Stimulated activated CD4-positive, alpha-beta T cell treated with anti-CD3 and anti-CD28 coated beads, Interleukin-2, amount 100 ng/mL, for 48 hours (primary cell): Measurements from ENCODE around the gene KDM6B.

ENCODE experiments used
- DNase-seq, 2 donors: peaks; one replicate each; pipeline ENCODE4 v3.0.0-alpha.2; 2020

The KDM6B gene

DNA sequence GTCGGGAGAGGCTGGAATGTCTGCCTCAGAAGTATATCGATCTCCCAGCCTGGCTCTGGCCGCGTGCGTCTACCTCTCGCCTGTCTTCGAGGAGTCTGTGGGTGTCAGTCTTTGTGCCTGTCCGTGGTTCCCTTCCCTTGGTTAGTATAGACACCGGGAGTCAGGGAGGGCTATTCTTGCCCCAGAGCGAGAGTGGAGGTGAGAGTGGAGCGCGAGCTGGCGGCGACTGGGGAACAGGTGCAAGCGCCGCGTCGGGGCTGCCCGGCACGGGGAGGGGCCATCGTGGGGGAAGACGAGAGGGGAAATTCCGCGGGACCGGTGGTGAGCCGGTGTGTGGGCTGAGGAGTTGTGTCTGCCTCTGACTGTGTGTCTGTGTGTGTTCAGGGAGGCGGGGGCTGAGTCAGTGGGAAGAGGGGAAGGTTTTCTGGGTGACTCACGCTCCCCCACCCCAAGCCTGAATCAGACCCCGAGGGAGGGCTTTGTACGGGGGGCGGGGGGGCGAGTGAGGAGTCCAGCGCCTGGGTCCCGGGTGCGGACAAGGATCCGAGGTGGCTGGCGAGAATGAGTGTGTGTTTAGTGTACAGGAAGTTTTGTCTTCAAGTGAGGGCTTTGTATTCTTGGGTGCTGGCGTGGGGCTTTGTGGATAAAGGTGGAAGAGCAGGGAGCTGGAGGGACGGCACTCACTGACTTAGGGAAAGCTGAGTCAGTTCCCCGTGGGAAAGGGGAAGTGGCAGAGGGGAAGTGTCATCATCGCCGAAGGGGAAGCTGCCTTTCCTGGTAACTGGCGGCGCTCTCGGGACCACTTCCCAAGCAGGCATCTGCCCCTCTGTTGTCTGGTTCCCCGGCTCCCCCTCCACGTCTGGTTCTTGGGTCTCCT is 8.6 kb downstream of the KDM6B start:
- peak; percentile 87 to 91 for DNase-seq

DNA sequence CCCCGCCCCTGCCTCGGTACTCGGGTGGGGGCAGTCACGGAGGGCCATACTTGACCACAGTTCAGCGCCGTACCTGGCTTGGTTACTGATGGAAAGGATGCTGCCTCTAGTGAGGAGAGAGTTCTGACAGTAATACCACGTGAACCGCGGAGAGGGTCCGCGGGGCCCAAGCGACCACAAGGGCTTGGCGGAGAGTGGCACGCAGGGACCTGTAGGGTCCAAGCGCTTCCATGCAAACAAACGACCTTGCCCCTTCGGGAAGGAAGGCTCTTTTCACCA is 9.2 kb downstream of the KDM6B start:
- DNase-seq: no peak

DNA sequence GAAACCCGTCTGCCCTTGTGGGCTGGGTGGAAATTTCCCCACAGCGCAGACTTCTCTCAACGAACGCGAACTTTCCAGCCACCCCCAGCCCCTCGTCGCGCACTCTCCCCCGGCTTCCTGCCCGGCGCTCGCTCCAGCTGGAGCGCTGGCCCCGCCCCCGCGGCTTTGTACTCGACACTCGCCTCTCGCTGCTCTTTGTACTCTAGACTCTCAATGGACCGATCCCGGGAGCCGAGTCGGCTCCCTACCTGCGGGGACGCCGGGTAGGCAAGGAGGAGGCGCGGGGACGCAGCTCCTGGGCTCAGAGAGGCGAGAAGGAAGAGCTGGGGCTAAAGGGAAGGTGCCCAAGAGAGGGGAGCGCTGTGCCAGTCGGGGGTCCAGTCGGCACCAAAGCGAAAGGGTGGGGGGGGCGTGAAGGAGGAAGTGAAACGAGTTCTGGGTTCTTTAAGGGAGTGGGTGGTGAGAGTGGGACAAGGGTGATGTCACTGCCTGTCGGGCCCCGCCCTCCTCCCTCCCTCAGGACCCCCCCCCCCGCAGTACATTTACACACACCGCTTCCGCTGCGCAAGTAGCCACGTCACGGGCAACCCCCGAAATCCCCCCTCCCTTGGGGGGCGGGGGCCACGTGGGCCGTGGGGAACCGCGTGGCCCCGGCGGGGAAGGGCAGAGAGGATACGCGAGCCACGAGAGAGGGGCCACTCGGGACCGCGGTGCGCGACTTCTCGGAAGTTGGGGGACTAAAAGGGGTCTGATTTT is 9.7 kb downstream of the KDM6B start:
- DNase-seq: peak; percentile 77 to 80

DNA sequence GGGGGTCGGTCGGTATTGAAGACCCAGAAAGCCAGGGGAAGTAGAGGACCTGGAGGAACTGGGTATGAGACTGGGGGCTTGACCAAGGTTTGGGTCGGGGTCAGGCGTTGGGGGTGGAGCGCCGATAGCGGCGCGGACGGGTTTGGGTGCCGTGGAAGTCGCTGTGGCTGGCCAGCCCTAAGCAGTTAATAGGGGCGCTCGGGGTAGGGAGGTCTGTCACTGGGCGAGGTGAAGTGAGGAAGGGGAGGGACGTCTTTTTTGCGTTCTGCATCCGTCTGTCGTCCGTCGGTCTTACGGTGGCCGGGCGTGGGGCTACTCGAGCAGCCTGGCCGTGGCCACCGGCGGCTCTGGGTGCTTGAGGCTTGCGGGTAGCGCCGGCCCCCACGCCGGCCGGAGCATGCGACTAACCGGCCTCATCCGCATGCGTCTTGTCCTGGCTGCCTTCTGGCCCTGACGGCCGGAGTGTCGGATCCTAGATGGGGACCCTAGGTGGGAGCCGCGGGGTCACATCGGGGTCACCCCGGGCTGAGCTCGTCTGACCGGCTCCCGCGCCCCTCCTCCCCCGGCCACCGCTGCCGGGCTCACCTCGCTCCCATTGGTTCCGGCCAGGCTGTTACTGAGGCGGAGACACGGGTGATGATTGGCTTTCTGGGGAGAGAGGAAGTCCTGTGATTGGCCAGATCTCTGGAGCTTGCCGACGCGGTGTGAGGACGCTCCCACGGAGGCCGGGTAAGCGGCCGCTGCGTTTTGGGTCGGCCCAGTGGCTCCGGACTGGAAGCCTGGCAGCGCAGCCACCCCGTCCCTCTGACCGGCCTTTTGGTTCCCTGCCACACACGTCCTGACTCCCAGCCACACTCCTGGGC is 10.5 kb downstream of the KDM6B start:
- peak; percentile 73 to 80 for DNase-seq

DNA sequence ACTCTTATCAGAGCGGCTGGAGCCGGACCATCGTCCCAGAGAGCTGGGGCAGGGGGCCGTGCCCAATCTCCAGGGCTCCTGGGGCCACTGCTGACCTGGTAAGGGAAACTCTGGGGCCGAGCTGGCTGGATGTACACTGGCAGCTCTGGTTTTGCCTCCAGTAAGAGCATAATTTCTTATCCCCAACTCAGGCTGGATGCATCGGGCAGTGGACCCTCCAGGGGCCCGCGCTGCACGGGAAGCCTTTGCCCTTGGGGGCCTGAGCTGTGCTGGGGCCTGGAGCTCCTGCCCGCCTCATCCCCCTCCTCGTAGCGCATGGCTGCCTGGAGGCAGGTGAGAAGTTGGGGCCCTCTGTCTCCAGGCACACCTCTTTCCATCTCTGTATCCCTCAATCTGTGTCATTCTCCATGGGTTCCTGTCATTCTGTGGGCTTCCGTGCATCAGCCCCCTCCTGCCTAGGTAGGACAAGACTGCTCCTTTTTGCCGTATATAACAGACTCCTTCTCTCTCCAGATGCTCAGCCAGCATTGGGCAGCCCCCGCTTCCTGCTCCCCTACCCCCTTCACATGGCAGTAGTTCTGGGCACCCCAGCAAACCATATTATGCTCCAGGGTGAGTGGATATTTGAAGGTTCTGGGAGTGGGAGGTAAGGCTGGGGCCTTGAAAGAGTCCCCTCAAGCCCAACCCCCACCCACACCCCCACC is 11.5 kb downstream of the KDM6B start:
- no peak for DNase-seq

DNA sequence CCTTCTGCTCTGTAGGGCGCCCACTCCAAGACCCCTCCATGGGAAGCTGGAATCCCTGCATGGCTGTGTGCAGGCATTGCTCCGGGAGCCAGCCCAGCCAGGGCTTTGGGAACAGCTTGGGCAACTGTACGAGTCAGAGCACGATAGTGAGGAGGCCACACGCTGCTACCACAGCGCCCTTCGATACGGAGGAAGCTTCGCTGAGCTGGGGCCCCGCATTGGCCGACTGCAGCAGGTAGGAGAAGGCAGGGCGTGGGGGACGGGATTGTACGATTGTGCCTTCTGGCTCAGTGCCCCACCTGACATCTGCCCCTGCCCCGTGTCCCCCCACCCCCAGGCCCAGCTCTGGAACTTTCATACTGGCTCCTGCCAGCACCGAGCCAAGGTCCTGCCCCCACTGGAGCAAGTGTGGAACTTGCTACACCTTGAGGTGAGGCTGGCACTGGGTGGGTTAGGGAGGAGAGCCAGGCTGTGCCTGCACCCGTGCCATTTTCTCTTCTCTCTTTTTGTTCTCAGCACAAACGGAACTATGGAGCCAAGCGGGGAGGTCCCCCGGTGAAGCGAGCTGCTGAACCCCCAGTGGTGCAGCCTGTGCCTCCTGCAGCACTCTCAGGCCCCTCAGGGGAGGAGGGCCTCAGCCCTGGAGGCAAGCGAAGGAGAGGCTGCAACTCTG is 12.2 kb downstream of the KDM6B start:
- no peak for DNase-seq

DNA sequence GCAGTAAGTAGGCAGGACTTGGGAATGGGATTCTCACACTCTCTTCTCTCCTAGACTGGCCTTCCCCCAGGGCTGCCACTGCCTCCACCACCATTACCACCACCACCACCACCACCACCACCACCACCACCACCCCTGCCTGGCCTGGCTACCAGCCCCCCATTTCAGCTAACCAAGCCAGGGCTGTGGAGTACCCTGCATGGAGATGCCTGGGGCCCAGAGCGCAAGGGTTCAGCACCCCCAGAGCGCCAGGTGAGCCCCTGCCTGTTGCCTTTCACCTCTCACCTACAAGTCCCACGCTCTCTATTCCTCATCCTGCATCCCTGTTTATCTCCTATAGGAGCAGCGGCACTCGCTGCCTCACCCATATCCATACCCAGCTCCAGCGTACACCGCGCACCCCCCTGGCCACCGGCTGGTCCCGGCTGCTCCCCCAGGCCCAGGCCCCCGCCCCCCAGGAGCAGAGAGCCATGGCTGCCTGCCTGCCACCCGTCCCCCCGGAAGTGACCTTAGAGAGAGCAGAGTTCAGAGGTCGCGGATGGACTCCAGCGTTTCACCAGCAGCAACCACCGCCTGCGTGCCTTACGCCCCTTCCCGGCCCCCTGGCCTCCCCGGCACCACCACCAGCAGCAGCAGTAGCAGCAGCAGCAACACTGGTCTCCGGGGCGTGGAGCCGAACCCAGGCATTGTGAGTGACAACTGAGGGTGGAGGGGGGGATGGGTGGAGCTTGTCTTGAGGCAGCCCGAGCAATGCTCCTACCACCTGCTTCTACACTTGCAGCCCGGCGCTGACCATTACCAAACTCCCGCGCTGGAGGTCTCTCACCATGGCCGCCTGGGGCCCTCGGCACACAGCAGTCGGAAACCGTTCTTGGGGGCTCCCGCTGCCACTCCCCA is 13.0 kb downstream of the KDM6B start:
- DNase-seq: no peak

DNA sequence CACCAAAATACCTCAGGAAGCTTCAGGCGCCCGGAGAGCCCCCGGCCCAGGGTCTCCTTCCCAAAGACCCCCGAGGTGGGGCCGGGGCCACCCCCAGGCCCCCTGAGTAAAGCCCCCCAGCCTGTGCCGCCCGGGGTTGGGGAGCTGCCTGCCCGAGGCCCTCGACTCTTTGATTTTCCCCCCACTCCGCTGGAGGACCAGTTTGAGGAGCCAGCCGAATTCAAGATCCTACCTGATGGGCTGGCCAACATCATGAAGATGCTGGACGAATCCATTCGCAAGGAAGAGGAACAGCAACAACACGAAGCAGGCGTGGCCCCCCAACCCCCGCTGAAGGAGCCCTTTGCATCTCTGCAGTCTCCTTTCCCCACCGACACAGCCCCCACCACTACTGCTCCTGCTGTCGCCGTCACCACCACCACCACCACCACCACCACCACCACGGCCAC is 14.1 kb downstream of the KDM6B start:
- no peak for DNase-seq

DNA sequence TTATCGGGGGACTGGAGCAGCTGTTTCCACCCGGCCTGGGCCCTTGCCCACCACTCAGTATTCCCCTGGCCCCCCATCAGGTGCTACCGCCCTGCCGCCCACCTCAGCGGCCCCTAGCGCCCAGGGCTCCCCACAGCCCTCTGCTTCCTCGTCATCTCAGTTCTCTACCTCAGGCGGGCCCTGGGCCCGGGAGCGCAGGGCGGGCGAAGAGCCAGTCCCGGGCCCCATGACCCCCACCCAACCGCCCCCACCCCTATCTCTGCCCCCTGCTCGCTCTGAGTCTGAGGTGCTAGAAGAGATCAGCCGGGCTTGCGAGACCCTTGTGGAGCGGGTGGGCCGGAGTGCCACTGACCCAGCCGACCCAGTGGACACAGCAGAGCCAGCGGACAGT is 14.7 kb downstream of the KDM6B start:
- DNase-seq: no peak

DNA sequence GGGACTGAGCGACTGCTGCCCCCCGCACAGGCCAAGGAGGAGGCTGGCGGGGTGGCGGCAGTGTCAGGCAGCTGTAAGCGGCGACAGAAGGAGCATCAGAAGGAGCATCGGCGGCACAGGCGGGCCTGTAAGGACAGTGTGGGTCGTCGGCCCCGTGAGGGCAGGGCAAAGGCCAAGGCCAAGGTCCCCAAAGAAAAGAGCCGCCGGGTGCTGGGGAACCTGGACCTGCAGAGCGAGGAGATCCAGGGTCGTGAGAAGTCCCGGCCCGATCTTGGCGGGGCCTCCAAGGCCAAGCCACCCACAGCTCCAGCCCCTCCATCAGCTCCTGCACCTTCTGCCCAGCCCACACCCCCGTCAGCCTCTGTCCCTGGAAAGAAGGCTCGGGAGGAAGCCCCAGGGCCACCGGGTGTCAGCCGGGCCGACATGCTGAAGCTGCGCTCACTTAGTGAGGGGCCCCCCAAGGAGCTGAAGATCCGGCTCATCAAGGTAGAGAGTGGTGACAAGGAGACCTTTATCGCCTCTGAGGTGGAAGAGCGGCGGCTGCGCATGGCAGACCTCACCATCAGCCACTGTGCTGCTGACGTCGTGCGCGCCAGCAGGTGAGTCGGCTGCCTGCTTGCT is 15.2 kb downstream of the KDM6B start:
- no peak for DNase-seq

DNA sequence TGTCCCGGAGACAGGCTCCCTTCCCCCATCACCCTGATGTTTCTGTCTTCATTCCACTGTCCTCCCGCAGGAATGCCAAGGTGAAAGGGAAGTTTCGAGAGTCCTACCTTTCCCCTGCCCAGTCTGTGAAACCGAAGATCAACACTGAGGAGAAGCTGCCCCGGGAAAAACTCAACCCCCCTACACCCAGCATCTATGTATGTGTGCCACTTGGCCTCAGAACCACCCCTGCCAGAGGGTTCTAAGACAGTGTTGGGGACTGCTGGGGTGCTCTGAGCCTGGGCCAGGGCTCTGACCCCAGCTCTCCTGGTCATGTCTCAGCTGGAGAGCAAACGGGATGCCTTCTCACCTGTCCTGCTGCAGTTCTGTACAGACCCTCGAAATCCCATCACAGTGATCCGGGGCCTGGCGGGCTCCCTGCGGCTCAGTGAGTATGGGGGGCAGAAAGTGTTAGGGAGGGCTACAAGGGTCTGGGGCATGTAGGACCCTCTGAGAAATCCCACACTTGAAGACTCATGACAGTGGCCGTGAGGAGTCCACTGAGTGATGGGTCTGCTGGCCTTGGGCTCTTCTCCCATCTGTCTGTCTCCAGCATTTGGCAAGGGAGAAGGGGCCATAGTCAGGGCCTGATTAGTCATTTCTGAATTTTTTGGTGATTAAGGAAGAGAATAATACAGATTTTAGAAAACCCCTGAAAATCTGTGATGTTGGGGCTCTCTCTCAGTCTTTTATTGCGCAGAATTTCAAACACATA is 15.9 kb downstream of the KDM6B start:
- DNase-seq: no peak

DNA sequence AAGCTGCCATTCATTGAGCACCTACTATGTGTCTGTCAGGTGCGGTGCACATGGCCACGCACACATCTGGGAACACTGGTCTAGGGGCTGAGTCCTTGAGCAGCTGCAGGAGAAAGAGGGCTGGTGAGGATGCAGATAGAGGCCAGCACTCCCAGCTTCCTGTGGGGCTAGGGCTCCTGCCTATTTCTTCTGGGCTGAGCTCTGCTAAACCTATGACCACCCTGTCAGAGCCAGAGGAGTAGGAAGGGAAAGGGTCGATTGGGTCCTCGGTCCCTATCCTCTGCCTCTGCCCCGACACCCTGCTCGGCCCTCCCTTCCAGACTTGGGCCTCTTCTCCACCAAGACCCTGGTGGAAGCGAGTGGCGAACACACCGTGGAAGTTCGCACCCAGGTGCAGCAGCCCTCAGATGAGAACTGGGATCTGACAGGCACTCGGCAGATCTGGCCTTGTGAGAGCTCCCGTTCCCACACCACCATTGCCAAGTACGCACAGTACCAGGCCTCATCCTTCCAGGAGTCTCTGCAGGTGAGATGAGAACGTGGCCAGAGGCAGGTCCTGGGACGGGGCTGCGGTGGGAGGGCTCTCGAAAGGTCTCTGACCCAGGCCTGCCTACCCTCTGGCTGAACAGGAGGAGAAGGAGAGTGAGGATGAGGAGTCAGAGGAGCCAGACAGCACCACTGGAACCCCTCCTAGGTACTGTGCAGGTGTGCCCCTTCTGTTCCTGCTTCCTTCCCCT is 16.9 kb downstream of the KDM6B start:
- DNase-seq: no peak

DNA sequence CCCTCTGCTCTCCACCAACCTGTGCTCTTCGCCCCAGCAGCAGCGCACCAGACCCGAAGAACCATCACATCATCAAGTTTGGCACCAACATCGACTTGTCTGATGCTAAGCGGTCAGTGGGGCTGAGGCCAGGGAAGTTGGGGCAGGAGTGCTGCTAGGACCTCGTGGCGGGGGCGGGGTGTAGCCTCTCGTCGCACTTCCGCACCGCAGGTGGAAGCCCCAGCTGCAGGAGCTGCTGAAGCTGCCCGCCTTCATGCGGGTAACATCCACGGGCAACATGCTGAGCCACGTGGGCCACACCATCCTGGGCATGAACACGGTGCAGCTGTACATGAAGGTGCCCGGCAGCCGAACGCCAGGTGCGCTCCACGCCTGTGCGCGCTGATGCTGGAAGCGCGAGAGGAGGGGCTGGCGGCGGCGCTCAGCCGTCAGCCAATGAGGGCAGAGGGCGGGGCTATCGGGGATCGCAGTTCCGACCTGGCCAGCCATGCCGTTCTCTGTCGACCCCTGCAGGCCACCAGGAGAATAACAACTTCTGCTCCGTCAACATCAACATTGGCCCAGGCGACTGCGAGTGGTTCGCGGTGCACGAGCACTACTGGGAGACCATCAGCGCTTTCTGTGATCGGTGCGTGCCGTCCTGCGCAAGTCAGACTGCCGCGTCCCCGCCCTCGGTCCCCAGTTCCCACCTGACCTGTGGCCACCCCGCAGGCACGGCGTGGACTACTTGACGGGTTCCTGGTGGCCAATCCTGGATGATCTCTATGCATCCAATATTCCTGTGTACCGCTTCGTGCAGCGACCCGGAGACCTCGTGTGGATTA is 17.6 kb downstream of the KDM6B start:
- peak; percentile 93 to 94 for DNase-seq

DNA sequence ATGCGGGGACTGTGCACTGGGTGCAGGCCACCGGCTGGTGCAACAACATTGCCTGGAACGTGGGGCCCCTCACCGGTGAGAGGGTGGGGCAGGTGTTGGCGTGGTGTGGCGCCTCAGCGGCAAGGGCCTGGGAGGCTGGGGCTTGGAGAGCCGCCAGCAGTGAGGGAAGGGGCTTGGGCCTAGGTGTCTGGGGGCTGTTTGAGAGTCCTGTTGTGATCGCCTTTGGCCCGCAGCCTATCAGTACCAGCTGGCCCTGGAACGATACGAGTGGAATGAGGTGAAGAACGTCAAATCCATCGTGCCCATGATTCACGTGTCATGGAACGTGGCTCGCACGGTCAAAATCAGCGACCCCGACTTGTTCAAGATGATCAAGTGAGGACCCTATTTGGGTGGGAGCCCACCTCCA is 18.2 kb downstream of the KDM6B start:
- DNase-seq: no peak

DNA sequence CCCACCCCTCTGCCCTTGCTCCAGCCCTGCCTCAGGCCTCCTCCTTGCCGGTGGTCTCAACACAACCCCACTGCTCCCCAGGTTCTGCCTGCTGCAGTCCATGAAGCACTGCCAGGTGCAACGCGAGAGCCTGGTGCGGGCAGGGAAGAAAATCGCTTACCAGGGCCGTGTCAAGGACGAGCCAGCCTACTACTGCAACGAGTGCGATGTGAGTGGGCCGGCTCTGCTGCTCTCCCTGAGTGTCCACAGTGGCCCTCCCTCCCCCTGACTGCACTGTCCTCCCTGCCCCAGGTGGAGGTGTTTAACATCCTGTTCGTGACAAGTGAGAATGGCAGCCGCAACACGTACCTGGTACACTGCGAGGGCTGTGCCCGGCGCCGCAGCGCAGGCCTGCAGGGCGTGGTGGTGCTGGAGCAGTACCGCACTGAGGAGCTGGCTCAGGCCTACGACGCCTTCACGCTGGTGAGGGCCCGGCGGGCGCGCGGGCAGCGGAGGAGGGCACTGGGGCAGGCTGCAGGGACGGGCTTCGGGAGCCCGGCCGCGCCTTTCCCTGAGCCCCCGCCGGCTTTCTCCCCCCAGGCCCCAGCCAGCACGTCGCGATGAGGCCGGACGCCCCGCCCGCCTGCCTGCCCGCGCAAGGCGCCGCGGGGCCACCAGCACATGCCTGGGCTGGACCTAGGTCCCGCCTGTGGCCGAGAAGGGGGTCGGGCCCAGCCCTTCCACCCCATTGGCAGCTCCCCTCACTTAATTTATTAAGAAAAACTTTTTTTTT is 19.1 kb downstream of the KDM6B start:
- no peak for DNase-seq

DNA sequence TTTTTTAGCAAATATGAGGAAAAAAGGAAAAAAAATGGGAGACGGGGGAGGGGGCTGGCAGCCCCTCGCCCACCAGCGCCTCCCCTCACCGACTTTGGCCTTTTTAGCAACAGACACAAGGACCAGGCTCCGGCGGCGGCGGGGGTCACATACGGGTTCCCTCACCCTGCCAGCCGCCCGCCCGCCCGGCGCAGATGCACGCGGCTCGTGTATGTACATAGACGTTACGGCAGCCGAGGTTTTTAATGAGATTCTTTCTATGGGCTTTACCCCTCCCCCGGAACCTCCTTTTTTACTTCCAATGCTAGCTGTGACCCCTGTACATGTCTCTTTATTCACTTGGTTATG is 19.6 kb downstream of the KDM6B start:
- no peak for DNase-seq

DNA sequence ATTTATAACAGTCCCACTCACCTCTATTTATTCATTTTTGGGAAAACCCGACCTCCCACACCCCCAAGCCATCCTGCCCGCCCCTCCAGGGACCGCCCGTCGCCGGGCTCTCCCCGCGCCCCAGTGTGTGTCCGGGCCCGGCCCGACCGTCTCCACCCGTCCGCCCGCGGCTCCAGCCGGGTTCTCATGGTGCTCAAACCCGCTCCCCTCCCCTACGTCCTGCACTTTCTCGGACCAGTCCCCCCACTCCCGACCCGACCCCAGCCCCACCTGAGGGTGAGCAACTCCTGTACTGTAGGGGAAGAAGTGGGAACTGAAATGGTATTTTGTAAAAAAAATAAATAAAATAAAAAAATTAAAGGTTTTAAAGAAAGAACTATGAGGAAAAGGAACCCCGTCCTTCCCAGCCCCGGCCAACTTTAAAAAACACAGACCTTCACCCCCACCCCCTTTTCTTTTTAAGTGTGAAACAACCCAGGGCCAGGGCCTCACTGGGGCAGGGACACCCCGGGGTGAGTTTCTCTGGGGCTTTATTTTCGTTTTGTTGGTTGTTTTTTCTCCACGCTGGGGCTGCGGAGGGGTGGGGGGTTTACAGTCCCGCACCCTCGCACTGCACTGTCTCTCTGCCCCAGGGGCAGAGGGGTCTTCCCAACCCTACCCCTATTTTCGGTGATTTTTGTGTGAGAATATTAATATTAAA is 20.2 kb downstream of the KDM6B start:
- no peak for DNase-seq
